ENCODE measurements around the gene TOP2B.

TOP2B gene

GRCh38 chr3:25587975-25588374 lies 76.7 kb downstream of the TOP2B start:
- no peaks in the 10 kb centered on the region for H3K36me3 ChIP-seq
- no peaks in the 10 kb centered on the region for H3K27me3 ChIP-seq (ENCODE audit: insufficient read depth, low read depth, severe bottlenecking)
- no peak for TF ChIP-seq CTCF (IDR thresholded peaks at IDR 0.05; ENCODE audit: low read depth, low read length)
- H3K27ac ChIP-seq, result no peak overlapping the region
- H3K9me3 ChIP-seq (ENCODE audit: severe bottlenecking), result no peaks in the 10 kb centered on the region
- no peak for DNase-seq
- no peak overlapping the region for H3K4me3 ChIP-seq (ENCODE audit: low read depth, low read length)

- Histone ChIP-seq H3K4me3 (ENCODE audit: low read depth, low read length) (no peak overlapping the region), H3K9me3 (ENCODE audit: severe bottlenecking) (no peaks in the 10 kb centered on the region)
These were observed 77.2 kb downstream of the TOP2B start for GRCh38 chr3:25587526-25587925.

GRCh38 chr3:25587094-25587493 lies 77.6 kb downstream of the TOP2B start:
- no peak overlapping the region for H3K4me3 ChIP-seq (ENCODE audit: low read depth, low read length)
- no peaks in the 10 kb centered on the region for H3K36me3 ChIP-seq
- H3K27me3 ChIP-seq (ENCODE audit: insufficient read depth, low read depth, severe bottlenecking), result no peaks in the 10 kb centered on the region
- no peaks in the 10 kb centered on the region for H3K9me3 ChIP-seq (ENCODE audit: severe bottlenecking)
- no peak overlapping the region for H3K27ac ChIP-seq
- TF ChIP-seq CTCF (IDR thresholded peaks at IDR 0.05; ENCODE audit: low read depth, low read length), result no peak
- DNase-seq, result no peak

More at GRCh38 chr3:25587526-25587925, 77.2 kb downstream of the TOP2B start:
- Histone ChIP-seq H3K27ac (no peak overlapping the region), H3K36me3 (no peaks in the 10 kb centered on the region), H3K27me3 (ENCODE audit: insufficient read depth, low read depth, severe bottlenecking) (no peaks in the 10 kb centered on the region)
- TF ChIP-seq CTCF (IDR thresholded peaks at IDR 0.05; ENCODE audit: low read depth, low read length), result no peak
- DNase-seq, result no peak

GRCh38 chr3:25586553-25586952 lies 78.2 kb downstream of the TOP2B start:
- Histone ChIP-seq H3K4me3 (ENCODE audit: low read depth, low read length) (no peak overlapping the region), H3K27ac (no peak overlapping the region), H3K9me3 (ENCODE audit: severe bottlenecking) (no peaks in the 10 kb centered on the region), H3K27me3 (ENCODE audit: insufficient read depth, low read depth, severe bottlenecking) (no peaks in the 10 kb centered on the region), H3K36me3 (no peaks in the 10 kb centered on the region)
- no peak for TF ChIP-seq CTCF (IDR thresholded peaks at IDR 0.05; ENCODE audit: low read depth, low read length)
- no peak for DNase-seq

GRCh38 chr3:25586167-25586505 lies 78.6 kb downstream of the TOP2B start:
- H3K27me3 ChIP-seq (ENCODE audit: insufficient read depth, low read depth, severe bottlenecking), result no peaks in the 10 kb centered on the region
- no peaks in the 10 kb centered on the region for H3K36me3 ChIP-seq
- H3K4me3 ChIP-seq (ENCODE audit: low read depth, low read length), result no peak overlapping the region
- no peak for DNase-seq
- no peak overlapping the region for H3K27ac ChIP-seq
- no peak for TF ChIP-seq CTCF (IDR thresholded peaks at IDR 0.05; ENCODE audit: low read depth, low read length)
- H3K9me3 ChIP-seq (ENCODE audit: severe bottlenecking), result no peaks in the 10 kb centered on the region

- Histone ChIP-seq H3K9me3 (ENCODE audit: severe bottlenecking) (no peaks in the 10 kb centered on the region), H3K36me3 (no peaks in the 10 kb centered on the region), H3K27ac (no peak overlapping the region), H3K4me3 (ENCODE audit: low read depth, low read length) (no peak overlapping the region), H3K27me3 (ENCODE audit: insufficient read depth, low read depth, severe bottlenecking) (no peaks in the 10 kb centered on the region)
- no peak for TF ChIP-seq CTCF (IDR thresholded peaks at IDR 0.05; ENCODE audit: low read depth, low read length)
- DNase-seq, result no peak
These were observed 79.1 kb downstream of the TOP2B start for GRCh38 chr3:25585361-25586166.

Data from WERI-Rb-1 (cell line).